Left lung (tissue), 10 donors: Measurements from ENCODE around the gene SLC37A4. TPM values are rescaled to one million over a fixed set of nuclear protein-coding genes. Genes with fewer than 3 reads are reported as not detected.
"Not testable (repeated sequence)": the region's sequence is repeated elsewhere in the genome, so short reads cannot be mapped to it uniquely, and the experiment has no call there.

Source experiments
- ATAC-seq: fragments of 200-7000 bp; cut with Tn5 transposase; one replicate; pipeline ENCODE4 v1.9.1; 2020; ENCODE audit warnings: moderate library complexity
- DNase-seq, 4 donors: peaks; one replicate each; pipeline ENCODE4 v3.0.0-alpha.2; 2013 to 2020
- H3K27ac ChIP-seq, 2 donors: fragments of 200-600 bp; sonication (generic) in 1 of 2; one replicate each; pipeline versions ENCODE4 v1.5.0 to v1.8.0; 2020 to 2021
- H3K27me3 ChIP-seq, 2 donors: fragments of 200-600 bp; sonication (generic) in 1 of 2; one replicate each; pipeline versions ENCODE4 v1.5.0 to v1.8.0; 2020 to 2021
- H3K36me3 ChIP-seq, 2 donors: fragments of 200-600 bp; sonication (generic) in 1 of 2; one replicate each; pipeline versions ENCODE4 v1.5.0 to v1.8.0; 2020 to 2021
- H3K4me1 ChIP-seq, 2 donors: fragments of 200-600 bp; one replicate each; pipeline ENCODE4 v1.8.0; 2021
- H3K4me3 ChIP-seq, 2 donors: fragments of 200-600 bp; sonication (generic) in 1 of 2; one replicate each; pipeline versions ENCODE4 v1.5.0 to v1.8.0; 2020 to 2021; ENCODE audit warnings: mild to moderate bottlenecking in 1 of 2
- H3K9me3 ChIP-seq, 2 donors: fragments of 200-600 bp; sonication (generic) in 1 of 2; one replicate each; pipeline versions ENCODE4 v1.5.0 to v1.8.0; 2020 to 2021
- intact Hi-C, 2 donors: fragments of 100-400 bp; cut with DNase I; formaldehyde crosslinking; loops; one replicate each; pipeline versions ENCODE4 v1.11.2 to v1.14.2; 2022
- polyA plus RNA-seq, 6 donors: library from polyadenylated mRNA; unstranded; fragments of 120-200 nt; gene quantifications; one replicate each; pipeline ENCODE4 v1.2.1, GENCODE V29; 2013; ENCODE audit not compliant: insufficient read length in 6 of 6
- total RNA-seq, 2 donors: library from RNA; stranded (reverse); fragmentation: NEBNext Ultra II Directional; extraction: Animal tissue kit (Norgen Biotek cat#: 25700); gene quantifications; one replicate each; pipeline ENCODE4 v1.2.1, GENCODE V29; 2021
- TF ChIP-seq, protein P1 (sequence below), 2 donors: fragments of 200-600 bp; sonication (generic) in 1 of 2; IDR thresholded peaks; one replicate each; pipeline versions ENCODE4 v1.5.0 to v1.8.0; 2021; ENCODE audit warnings: antibody characterized with exemption in 2 of 2
- donor health status: DM: no; HTN: yes; CAD: no.
- donor health status: DM: no; HTN: no; CAD: no.

Gene SLC37A4
- total and polyA plus RNA-seq, 8 donors, result 17.8 to 28.8 (median 25.5) TPM

- intact Hi-C loops, result no loop called here
- peaks cover 0 to 4% of the 10 kb centered on the region in 2 donors for H3K4me1 ChIP-seq
- peaks cover 0 to 38% of the 10 kb centered on the region in 2 donors for H3K36me3 ChIP-seq
- H3K9me3 ChIP-seq, result no peaks in the 10 kb centered on the region
- TF ChIP-seq, protein P1, sequence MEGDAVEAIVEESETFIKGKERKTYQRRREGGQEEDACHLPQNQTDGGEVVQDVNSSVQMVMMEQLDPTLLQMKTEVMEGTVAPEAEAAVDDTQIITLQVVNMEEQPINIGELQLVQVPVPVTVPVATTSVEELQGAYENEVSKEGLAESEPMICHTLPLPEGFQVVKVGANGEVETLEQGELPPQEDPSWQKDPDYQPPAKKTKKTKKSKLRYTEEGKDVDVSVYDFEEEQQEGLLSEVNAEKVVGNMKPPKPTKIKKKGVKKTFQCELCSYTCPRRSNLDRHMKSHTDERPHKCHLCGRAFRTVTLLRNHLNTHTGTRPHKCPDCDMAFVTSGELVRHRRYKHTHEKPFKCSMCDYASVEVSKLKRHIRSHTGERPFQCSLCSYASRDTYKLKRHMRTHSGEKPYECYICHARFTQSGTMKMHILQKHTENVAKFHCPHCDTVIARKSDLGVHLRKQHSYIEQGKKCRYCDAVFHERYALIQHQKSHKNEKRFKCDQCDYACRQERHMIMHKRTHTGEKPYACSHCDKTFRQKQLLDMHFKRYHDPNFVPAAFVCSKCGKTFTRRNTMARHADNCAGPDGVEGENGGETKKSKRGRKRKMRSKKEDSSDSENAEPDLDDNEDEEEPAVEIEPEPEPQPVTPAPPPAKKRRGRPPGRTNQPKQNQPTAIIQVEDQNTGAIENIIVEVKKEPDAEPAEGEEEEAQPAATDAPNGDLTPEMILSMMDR (IDR thresholded peaks at IDR 0.05), result no peak
- H3K4me3 ChIP-seq, result no peak overlapping the region
- no peaks in the 10 kb centered on the region for H3K27me3 ChIP-seq
- ATAC-seq, result no peak
- H3K27ac ChIP-seq, result no peak overlapping the region
- no peak for DNase-seq
Observed at GRCh38 chr11:119042927-119043326, 12.2 kb upstream of the SLC37A4 start.

- no peak for ATAC-seq
- TF ChIP-seq, protein P1 (IDR thresholded peaks at IDR 0.05), result no peak
- peaks cover 0 to 4% of the 10 kb centered on the region in 2 donors for H3K4me1 ChIP-seq
- DNase-seq, result no peak
- no peak overlapping the region for H3K4me3 ChIP-seq
- no peaks in the 10 kb centered on the region for H3K27me3 ChIP-seq
- intact Hi-C loops, result no loop called here
- H3K9me3 ChIP-seq, result no peaks in the 10 kb centered on the region
- H3K27ac ChIP-seq, result no peak overlapping the region
- H3K36me3 ChIP-seq, result peaks cover 0 to 29% of the 10 kb centered on the region in 2 donors
Observed at GRCh38 chr11:119041821-119042514, 11.3 kb upstream of the SLC37A4 start.

DNA sequence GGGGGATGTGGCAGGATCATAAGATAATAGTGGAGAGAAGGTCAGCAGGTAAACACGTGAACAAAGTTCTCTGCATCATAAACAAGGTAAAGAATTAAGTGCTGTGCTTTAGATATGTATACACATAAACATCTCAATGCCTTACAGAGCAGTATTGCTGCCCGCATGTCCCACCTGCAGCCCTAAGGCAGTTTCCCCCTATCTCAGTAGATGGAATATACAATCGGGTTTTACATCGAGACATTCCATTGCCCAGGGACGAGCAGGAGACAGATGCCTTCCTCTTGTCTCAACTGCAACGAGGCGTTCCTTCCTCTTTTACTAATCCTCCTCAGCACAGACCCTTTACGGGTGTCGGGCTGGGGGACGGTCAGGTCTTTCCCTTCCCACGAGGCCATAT lies 8.8 kb upstream of the SLC37A4 start:
- H3K4me1 ChIP-seq, ATAC-seq, H3K4me3 ChIP-seq, intact Hi-C loops, H3K27ac ChIP-seq, H3K27me3 ChIP-seq, DNase-seq, H3K9me3 ChIP-seq, H3K36me3 ChIP-seq: not testable (repeated sequence)

DNA sequence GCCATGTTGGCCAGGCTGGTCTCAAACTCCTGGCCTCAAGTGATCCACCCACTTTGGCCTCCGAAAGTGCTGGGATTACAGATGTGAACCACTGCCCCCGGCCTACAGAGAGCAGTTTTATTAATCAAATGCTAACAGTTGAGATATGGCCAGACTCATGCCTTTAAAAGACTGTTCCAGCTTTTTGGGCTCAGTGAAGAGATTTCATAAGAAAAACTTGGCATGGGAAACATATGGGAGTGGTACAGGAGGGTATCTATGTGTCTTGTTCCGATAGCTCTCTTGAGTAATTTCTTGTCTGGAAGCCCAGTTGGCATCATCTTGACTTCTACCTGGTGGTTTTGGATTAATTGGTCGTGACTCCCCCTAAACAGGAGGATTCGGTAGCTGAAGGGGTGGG lies 8.2 kb upstream of the SLC37A4 start:
- Histone ChIP-seq H3K27me3 (no peaks in the 10 kb centered on the region), H3K27ac (no peak overlapping the region), H3K4me1 (peaks cover 0 to 4% of the 10 kb centered on the region in 2 donors), H3K36me3 (no peaks in the 10 kb centered on the region), H3K4me3 (no peak overlapping the region), H3K9me3 (no peaks in the 10 kb centered on the region)
- TF ChIP-seq, protein P1 (IDR thresholded peaks at IDR 0.05), result no peak
- ATAC-seq, result no peak
- intact Hi-C loops, result no loop called here
- no peak for DNase-seq

DNA sequence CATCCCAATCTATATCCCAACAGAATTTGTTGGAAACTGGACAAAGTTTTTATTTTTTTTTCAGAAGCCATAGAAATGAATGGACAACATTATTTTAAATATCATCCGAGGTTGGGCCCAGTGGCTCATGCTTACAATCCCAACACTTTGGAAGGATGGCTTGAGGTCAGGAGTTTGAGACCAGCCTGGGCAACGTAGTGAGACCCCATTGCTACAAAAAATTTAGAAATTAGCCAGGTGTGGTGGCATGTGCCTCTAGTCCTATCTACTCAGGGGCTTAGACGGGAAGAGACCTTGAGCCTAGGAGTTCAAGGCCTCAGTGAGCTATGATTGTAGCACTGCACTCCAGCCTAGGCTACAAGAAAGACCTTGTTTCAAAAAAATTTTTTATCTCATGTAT lies 4.1 kb upstream of the SLC37A4 start:
- Histone ChIP-seq H3K4me3 (no peak overlapping the region), H3K9me3 (no peaks in the 10 kb centered on the region), H3K27ac (no peak overlapping the region), H3K27me3 (no peaks in the 10 kb centered on the region), H3K4me1 (peaks cover 3 to 12% of the 10 kb centered on the region in 2 donors), H3K36me3 (no peaks in the 10 kb centered on the region)
- TF ChIP-seq, protein P1 (IDR thresholded peaks at IDR 0.05), result no peak
- no peak for ATAC-seq
- intact Hi-C loops, result no loop called here
- no peak for DNase-seq

DNA sequence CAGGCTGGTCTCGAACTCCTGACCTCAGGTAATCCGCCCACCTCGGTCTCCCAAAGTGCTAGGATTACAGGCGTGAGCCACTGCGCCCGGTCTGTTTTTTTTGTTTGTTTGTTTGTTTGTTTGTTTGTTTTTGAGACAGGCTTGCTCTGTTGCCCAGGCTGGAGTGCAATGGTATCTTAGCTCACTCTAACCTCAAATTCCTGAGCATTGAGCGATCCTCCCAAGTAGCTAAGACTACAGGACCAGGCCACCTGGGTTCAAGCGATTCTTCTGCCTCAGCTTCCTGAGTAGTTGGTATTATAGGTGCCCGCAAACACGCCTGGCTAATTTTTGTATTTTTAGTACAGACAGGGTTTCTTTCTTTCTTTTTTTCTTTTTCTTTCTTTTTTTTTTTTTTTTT lies 2.7 kb upstream of the SLC37A4 start:
- H3K4me3 ChIP-seq, H3K27ac ChIP-seq, H3K27me3 ChIP-seq, H3K9me3 ChIP-seq, DNase-seq, ATAC-seq, intact Hi-C loops, H3K36me3 ChIP-seq: not testable (repeated sequence)
- H3K4me1 ChIP-seq, result peaks cover 15 to 24% of the 10 kb centered on the region in 2 donors
